Measurements from ENCODE around the gene MALRD1.

The MALRD1 gene

DNA sequence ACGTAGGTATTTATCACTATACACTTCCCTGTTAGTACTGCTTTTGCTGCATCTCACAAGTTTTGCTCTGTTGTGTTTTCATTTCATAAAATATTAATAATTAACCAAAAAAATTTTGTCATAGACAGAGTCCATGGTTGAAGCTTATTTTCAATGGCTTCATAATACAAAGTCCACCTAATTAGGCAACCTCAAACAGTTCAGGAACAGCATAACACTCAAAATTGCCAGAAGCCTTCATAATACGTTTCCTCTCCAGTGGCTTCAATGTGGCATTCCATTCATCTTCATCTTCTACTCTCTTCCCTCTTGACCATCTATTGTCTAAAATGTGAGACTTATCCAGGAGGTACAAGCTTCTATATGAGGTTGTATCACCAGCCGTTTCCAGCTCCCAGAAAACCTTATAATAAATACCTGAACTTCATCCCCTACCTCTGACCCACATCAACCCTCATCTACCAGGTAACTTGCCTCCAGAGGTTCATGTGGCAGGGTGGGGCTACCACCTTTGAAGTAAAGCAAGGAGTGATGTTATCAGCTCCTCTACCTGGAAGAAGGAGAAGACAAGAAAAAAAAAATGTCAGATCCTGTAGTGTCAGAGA, 337.3 kb downstream of the MALRD1 start:
- no peak for DNase-seq (ENCODE audit: low spot score)

DNA sequence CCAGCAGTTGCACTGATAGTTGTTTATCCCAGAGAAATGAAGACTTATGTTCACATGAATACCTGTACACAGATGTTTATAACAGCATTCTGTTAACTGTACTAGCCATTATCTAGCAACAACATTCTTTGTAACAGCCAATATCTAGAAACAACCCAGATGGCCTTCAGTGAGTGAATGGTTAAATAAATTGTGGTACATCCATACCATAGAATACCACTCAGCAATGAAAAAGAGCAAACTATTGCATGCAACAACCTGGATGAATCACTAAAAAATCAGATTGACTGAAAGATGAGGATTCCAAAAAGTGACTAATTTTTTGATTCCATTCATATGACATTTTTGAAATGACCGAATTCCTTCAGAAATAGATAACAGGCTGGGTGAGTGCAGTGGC, 360.3 kb downstream of the MALRD1 start:
- DNase-seq (ENCODE audit: low spot score) = no peak

DNA sequence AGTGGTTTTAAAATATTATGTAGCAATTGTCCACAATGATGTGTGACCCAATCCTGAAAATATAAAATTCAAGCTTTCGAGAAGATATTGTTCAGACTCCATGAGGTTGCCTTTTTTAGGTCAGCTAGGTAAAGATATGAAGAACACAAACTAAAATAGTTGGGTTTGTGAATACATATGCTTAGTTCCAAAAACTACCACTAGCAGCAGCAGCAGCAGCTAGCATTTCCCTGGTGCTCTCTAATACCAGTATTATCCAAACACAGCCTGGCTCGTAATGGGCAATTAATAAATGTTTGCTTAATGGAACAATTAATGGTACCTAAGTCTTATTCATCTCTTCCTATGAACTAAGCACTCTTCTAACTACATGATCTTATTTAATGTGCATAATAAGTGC, 362.5 kb downstream of the MALRD1 start:
- no peak for DNase-seq (ENCODE audit: low spot score)

DNA sequence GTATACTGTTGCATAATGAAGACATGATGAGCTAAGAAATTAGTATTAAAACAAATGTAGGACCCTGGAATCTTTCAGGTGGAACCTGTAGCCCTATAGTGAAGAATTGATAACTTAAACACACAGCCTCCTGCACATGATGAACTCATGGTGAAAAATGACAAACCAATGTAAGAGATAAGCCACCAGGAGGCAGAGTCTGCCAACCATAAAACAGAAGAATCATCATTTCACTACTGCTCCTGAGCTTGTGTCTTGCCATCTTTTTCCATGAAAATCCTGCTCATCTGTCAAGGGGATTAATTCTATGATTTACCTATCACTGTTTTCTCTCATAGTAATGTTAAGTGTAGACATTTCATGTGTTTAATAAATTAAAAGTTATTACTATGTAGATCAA, 363.9 kb downstream of the MALRD1 start:
- peak; percentile 22 for DNase-seq (ENCODE audit: low spot score)

DNA sequence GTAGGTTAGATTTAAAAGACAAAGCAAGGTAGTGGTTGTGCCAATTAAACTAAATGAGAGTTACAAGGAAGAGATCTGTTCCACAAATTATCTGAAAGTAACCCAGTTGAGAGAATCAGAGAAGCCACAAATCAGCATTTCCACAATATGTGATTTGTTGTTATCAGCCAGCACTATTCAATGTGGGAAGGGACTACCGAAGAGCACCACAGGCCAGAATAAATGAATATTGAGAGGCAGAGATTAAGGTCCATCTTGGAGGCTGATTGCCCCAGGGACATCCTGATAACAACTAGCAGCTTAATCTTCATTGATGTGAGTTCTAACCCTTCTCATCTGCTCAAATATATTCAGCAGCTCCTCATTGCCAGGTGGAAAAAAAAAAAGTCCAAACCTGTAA, 367.6 kb downstream of the MALRD1 start:
- DNase-seq (ENCODE audit: low spot score) = no peak

GRCh38 chr10:19417740-19418139, 369.1 kb downstream of the MALRD1 start:
- DNase-seq (ENCODE audit: low spot score) = no peak

- DNase-seq (ENCODE audit: low spot score) = no peak
These were observed 373.1 kb downstream of the MALRD1 start for GRCh38 chr10:19421674-19422073.

DNA sequence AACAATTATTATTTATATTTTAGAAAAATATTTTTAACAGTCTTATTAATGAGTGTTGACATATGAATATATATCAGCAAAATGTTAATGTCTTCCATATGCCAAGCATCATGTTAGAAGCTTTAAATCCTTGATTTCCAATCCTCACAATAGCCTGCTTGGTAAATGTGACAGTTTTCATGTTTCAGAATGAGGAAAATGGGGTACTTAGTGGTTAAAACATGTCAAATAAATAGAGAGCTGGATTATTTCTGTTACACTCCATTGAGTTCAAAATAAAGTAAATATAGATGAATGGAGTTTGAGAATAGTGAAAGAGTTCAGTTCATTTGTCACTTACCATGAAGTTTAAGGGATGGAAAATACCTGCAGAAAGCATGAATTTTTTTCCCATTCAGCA, 377.4 kb downstream of the MALRD1 start:
- no peak for DNase-seq (ENCODE audit: low spot score)

DNA sequence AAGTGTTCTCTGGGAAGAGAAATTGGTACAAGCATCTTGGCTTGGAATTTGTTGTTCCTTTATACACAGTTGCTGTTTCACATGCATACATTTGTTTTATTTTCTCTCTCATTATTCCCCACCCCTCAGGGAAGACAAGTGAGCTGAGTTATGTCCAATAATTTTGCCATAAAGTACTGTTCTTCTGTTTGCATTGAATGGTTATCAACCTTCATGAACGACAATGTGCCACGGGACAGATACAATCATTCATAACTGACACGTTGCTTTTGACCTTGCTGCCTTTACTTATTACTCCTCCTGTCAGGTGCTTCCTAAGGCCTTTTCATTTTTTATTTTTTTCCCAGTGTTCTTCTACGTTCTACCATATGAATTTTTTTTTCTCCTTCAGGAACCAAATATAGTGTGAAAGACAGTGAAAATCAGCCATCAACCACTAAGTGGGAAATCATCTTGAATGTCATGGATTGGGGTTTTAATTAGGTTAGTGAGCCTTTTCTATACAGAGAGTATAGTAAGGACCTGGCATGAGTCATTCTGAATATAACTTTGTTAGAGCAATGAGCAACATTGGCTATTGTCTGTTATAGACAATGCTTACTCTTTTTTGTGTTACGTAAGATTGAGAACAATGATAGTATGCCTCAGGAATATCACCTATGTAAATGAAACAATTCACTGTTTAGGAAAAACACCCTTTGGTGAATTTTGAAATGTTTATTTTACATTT, 383.2 kb downstream of the MALRD1 start:
- DNase-seq (ENCODE audit: low spot score) = no peak

DNA sequence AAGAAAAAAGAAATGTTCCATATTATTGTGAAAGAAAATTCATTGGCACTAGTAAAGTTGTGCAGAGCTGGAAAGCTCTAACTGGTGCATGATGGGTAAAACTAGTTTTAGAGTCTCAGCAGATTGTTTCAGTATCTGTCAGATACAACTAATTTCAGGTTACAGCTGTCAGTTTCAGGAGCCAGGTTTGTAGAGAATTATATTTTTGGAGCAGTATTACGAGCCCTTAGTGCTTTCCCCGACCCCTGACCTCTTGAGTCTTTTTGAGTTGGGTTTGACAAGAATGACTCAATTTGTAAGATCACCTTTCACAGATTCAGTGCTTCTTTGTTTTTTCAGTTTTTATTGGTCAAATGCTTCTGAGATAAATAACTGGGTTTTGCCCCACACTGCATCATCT, 401.3 kb downstream of the MALRD1 start:
- DNase-seq (ENCODE audit: low spot score) = no peak

DNA sequence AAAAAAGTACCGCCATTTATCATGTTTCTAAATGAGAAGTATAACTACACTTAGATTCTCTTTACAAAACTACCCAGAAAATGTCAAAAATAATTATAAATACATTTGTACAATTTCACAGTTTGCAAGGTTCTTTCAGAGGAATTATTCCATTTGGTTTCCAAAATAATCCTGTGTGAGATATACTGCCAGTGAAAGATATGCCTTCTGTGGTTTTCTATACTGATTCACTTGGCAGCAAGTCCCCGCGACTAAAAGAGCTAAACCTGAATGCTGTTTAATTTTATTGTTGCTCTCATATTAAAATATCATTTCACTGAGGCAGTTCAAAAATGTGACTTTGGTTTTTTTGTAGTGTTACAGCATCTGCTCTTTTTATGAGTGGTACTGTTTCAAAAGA, 402.8 kb downstream of the MALRD1 start:
- DNase-seq (ENCODE audit: low spot score) = no peak

- no peak for DNase-seq (ENCODE audit: low spot score)
These were observed 403.3 kb downstream of the MALRD1 start for GRCh38 chr10:19451937-19452336.

DNA sequence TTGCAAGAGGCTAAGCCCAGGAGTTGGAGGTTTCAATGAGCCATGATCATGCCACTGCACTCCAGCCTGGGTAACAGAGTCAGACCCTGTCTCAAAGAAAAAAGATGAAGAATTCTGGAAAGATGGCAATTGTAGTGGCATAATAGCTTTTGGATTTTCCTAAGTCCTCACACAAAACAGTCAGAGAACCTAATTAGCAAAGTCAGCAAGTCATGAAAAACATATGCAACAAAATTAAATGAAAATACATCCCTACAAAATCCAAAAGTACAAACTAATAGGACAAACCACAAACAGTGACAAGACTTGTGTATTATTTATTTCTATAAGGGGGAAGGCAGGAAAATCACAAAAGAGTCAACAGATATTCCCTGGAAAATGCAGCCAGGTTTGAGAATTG, 405.4 kb downstream of the MALRD1 start:
- DNase-seq (ENCODE audit: low spot score) = no peak

GRCh38 chr10:19461588-19461987, 413.0 kb downstream of the MALRD1 start:
- no peak for DNase-seq (ENCODE audit: low spot score)

DNA sequence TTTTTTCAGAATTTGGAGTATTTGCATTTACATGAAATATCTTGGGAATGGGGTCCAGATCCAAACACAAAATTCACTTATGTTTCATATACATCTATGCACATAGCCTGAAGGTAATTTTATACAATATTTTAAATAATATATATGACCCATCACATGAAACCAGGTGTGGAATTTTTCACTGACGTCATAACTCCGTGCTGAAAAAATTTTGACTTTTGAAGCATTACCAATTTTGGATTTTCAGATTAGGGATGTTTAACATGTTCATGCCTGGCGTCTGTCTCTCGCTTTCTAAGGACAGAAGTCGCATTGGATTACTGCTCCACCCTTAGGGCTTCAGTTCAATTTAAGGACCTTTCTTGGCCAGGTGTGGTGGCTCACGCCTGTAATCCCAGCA, 418.1 kb downstream of the MALRD1 start:
- DNase-seq (ENCODE audit: low spot score) = no peak

- DNase-seq (ENCODE audit: low spot score) = no peak
These were observed 419.8 kb downstream of the MALRD1 start for GRCh38 chr10:19468413-19468812.

- no peak for DNase-seq (ENCODE audit: low spot score)
These were observed 420.9 kb downstream of the MALRD1 start for GRCh38 chr10:19469521-19469920.

DNA sequence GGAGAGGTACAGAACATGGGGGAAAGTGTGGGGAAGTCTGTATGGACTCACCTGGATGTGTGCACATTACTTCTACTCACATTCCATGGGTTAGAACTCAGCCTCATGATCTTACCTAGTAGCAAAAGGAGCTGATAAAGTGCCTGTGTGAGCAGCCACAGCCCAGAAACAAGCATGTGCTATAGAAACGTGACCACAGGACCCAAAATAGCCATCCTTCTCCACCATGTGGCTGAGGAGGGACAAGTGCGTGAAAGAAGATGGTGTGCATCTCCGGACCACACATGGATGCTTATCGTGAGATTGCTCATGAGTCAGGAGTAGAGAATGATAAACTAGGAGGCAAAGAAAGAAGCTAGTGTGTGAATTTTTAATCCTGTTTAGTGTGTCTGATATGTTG, 431.3 kb downstream of the MALRD1 start:
- no peak for DNase-seq (ENCODE audit: low spot score)

GRCh38 chr10:19480353-19480752, 431.8 kb downstream of the MALRD1 start:
- DNase-seq (ENCODE audit: low spot score) = no peak

DNA sequence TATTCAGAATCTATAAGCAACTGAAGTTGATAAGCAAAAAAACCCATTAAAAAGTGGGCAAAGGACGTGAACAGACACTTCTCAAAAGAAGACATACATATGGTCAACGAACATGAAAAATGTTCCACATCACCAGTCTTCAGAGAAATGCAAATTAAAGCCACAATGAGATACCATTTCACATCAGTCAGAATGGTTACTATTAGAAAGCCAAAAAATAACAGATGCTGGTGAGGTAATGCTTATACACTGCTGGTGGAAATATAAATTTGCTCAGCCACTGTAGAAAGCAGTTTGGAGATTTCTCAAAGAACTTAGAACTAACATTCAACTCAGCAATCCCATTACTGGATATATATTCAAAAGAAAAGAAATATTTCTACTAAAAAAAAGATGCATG, 434.8 kb downstream of the MALRD1 start:
- DNase-seq (ENCODE audit: low spot score) = no peak

DNA sequence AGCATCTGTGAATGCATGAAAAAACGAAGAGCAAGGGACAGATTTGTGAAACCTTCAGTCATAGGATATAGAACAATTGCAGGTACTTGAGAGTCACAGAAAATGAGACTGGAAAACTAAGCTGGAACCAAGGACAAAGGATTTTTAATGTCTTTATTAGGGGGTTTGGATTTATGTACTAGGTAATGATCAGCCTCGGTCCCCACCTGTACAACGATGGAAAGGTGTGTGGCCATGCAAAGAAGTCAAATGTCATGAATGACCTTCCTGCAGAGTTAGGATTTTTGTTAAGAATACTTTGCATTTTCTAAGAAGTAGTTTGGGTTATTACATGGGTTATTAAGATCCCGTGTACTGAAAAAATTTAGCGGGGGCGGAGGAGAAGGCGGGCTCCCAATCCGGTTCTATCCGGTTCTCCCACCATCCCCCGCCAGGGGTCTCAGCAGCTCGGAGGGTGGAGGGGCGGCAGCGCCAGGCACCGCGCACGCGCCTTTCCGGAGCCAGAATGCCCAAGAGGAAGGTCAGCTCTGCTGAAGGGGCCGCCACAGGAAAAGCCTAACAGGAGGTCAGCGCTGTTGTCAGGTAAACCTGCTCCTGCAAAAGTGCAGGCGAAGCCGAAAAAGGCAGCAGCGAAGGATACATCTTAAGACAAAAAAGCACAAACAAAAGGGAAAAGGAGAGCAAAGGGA, 440.1 kb downstream of the MALRD1 start:
- DNase-seq (ENCODE audit: low spot score) = peak; percentile 12

DNA sequence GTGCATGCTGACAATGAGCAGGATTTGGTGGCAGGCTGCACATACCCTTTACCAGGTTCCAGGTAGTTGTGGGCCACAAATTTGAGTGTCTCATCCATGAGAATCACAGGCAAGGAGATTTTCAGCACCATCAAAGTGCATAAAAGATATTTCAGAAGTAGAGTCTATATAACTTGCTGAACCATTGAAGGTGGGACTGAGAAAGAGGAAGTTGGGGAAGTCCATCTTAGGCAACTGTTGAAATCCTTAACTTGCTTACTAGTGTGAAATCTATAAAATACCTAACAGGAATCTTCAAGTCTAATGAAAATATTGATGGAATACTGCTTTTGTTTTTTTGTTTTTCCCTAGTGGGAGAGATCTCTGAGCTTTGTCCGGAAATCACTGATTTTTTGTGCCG, 442.6 kb downstream of the MALRD1 start:
- no peak for DNase-seq (ENCODE audit: low spot score)

- DNase-seq (ENCODE audit: low spot score) = no peak
These were observed 445.3 kb downstream of the MALRD1 start for GRCh38 chr10:19493917-19494316.

- DNase-seq (ENCODE audit: low spot score) = no peak
These were observed 448.4 kb downstream of the MALRD1 start for GRCh38 chr10:19497026-19497425.
